ENCODE measurements around the gene DMRT2.

- TF ChIP-seq CTCF (IDR thresholded peaks at IDR 0.05; ENCODE audit: low read depth, low read length, missing input control), result no peak
- no peak for TF ChIP-seq SP1 (IDR thresholded peaks at IDR 0.05)
- TF ChIP-seq, protein P1, sequence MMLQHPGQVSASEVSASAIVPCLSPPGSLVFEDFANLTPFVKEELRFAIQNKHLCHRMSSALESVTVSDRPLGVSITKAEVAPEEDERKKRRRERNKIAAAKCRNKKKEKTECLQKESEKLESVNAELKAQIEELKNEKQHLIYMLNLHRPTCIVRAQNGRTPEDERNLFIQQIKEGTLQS (IDR thresholded peaks at IDR 0.05), result no peak
- TF ChIP-seq NR2F2 (IDR thresholded peaks at IDR 0.05), result no peak
- no peak for TF ChIP-seq JUND (IDR thresholded peaks at IDR 0.05)
- TF ChIP-seq, protein P2, sequence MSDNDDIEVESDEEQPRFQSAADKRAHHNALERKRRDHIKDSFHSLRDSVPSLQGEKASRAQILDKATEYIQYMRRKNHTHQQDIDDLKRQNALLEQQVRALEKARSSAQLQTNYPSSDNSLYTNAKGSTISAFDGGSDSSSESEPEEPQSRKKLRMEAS (IDR thresholded peaks at IDR 0.05), result no peak
- no peak for TF ChIP-seq TAF1 (conservative IDR thresholded peaks at IDR 0.05)
These were observed 5.5 kb upstream of the DMRT2 start for GRCh38 chr9:1044643-1045042.
